Measurements from ENCODE around the gene FHOD1.

The FHOD1 gene

DNA sequence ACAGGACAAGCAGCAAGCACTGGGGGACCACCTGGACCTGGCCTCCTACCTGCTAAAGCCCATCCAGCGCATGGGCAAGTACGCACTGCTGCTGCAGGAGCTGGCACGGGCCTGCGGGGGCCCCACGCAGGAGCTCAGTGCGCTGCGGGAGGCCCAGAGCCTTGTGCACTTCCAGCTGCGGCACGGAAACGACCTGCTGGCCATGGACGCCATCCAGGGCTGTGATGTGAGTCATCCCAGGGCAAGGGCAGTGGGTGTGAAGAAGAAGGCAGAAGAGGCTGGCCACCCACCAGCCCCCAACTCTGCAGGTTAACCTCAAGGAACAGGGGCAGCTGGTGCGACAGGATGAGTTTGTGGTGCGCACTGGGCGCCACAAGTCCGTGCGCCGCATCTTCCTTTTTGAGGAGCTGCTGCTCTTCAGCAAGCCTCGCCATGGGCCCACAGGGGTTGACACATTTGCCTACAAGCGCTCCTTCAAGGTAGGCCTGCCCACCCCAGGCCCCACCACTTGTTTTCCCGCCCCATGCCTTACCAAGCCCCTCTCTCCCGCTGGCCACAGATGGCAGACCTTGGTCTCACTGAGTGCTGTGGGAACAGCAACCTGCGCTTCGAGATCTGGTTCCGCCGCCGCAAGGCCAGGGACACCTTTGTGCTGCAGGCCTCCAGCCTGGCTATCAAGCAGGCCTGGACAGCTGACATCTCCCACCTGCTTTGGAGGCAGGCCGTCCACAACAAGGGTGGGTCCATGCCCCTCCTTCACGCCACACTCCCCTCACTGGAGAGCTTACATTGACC is 39.4 kb upstream of the FHOD1 start:
- TF ChIP-seq, protein P1, sequence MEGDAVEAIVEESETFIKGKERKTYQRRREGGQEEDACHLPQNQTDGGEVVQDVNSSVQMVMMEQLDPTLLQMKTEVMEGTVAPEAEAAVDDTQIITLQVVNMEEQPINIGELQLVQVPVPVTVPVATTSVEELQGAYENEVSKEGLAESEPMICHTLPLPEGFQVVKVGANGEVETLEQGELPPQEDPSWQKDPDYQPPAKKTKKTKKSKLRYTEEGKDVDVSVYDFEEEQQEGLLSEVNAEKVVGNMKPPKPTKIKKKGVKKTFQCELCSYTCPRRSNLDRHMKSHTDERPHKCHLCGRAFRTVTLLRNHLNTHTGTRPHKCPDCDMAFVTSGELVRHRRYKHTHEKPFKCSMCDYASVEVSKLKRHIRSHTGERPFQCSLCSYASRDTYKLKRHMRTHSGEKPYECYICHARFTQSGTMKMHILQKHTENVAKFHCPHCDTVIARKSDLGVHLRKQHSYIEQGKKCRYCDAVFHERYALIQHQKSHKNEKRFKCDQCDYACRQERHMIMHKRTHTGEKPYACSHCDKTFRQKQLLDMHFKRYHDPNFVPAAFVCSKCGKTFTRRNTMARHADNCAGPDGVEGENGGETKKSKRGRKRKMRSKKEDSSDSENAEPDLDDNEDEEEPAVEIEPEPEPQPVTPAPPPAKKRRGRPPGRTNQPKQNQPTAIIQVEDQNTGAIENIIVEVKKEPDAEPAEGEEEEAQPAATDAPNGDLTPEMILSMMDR (IDR thresholded peaks at IDR 0.05; ENCODE audit: control extremely low read depth, extremely low read depth, low read depth, missing control alignments): no peak
- ChIA-PET POLR2A (interaction anchor here (0.8 kb wide), 1 partner anchor 21 kb away, joined by 3 read pairs; no protein-coding TSS in a partner anchor), CTCF (interaction anchor here (1.0 to 3.1 kb wide), 6 partner anchors 8 to 333 kb away, joined by 3 to 8 read pairs (median 4); no protein-coding TSS in a partner anchor)
- DNase-seq (ENCODE audit: extremely low spot score): no peak

DNA sequence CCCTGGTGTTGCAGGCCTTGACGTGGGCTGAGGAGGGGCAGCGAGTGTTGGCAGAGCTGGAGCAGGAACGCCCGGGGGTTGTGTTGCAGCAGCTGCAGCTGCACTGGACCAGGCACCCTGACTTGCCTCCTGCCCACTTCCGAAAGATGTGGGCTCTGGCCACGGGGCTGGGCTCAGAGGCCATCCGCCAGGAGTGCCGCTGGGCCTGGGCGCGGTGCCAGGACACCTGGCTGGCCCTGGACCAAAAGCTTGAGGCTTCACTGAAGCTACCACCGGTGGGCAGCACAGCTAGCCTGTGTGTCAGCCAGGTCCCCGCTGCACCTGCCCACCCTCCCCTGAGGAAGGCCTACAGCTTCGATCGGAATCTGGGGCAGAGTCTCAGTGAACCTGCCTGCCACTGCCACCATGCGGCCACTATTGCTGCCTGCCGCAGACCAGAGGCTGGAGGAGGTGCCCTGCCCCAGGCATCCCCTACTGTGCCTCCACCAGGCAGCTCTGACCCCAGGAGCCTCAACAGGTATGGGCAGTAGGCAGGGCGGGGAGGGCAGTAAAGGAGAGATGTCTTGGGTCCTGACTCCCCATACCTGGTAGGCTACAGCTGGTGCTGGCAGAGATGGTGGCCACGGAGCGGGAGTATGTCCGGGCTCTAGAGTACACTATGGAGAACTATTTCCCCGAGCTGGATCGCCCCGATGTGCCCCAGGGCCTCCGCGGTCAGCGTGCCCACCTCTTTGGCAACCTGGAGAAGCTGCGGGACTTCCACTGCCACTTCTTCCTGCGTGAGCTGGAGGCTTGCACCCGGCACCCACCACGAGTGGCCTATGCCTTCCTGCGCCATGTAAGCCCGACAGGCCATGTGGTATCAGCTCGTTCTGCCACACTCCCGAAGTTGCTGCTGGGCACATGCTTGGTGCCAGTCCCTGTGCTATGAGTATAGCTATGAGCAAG is 37.7 kb upstream of the FHOD1 start:
- ChIA-PET CTCF (interaction anchor here (1.0 to 3.1 kb wide), 7 partner anchors 14 to 181 kb away, joined by 3 to 8 read pairs (median 3); no protein-coding TSS in a partner anchor), POLR2A (no interaction called here)
- DNase-seq (ENCODE audit: extremely low spot score): no peak
- TF ChIP-seq, protein P1 (IDR thresholded peaks at IDR 0.05; ENCODE audit: control extremely low read depth, extremely low read depth, low read depth, missing control alignments): no peak

DNA sequence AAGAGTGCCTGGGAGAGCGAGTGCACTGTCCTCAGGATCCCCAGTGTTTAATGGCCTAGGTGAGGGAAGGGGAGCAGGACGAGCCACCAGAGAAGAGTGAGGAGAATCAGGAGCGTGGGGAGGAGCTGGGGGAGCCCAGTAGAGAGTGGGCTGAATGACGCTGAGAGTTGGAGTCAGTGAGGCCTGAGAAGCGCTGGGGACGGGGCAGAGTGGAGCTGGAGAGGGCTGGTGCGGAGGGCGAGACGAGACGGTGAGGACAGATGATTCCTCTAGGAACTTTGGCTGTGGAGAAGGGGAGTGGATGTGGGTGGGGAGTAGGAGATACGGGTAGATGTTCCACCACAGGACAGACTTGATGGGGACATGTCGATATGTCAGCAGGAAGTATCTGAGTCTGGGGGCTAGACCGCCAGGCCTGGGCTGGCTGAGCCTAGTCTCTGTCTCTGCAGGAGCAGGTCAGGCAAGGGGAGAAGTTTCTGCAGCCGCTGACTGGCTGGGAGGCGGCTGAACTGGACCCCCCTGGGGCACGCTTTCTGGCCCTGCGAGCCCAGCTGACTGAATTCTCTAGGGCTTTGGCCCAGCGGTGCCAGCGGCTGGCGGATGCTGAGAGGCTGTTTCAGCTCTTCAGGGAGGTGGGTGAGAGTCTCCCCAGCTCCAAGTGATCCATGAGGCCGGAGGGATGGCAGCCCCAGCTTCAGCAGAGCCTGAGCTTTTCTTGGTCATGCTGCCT is 36.7 kb upstream of the FHOD1 start:
- POLR2A ChIA-PET: no interaction called here
- no peak for DNase-seq (ENCODE audit: extremely low spot score)
- CTCF ChIA-PET: interaction anchor here (1.0 to 3.1 kb wide), 8 partner anchors 15 to 237 kb away, joined by 3 to 8 read pairs (median 3); partner anchors contain the start of genes KCTD19 and LRRC36
- TF ChIP-seq, protein P1 (IDR thresholded peaks at IDR 0.05; ENCODE audit: control extremely low read depth, extremely low read depth, low read depth, missing control alignments): no peak

DNA sequence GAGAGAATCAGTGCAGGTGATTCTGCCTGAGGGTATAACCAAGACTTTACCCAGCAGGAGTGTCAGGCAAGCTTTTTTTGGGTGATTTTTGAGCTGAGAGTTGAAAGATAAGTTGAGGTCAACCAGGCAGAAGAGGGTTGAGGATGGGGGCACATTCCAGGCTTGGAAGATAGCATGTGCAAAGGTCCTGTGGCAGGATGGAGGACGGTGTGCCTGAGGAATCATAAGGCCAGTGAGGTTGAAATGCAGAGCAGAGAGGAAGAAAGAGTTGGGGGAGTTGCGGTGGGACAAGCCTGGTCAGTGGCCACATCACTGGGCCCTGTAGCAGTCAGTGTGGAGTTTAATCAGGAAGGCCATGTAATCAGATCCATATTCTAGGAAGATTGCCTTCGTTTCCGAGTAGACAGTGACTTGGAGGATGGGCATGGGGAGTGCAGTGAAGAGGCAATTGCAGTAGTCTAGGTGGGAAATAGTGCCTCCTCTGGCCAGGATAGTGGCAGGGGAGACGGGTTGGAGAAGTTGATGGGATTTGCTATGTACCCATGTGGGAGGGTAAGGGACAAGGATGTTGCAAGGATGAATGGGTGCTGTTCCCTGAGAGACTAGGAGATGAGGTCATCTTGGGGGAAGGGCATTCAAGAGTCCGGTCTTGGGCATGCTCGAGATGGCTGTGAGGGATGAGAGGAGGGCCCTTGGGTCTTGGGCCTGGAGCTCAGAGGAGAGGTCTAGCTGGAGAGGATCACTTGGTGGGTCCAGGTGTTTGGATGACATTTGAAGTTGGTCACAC is 36.0 kb upstream of the FHOD1 start:
- DNase-seq (ENCODE audit: extremely low spot score): no peak
- ChIA-PET POLR2A (no interaction called here), CTCF (interaction anchor here (1.0 to 3.1 kb wide), 8 partner anchors 22 to 238 kb away, joined by 3 to 8 read pairs (median 4); partner anchors contain the start of genes KCTD19 and LRRC36)

DNA sequence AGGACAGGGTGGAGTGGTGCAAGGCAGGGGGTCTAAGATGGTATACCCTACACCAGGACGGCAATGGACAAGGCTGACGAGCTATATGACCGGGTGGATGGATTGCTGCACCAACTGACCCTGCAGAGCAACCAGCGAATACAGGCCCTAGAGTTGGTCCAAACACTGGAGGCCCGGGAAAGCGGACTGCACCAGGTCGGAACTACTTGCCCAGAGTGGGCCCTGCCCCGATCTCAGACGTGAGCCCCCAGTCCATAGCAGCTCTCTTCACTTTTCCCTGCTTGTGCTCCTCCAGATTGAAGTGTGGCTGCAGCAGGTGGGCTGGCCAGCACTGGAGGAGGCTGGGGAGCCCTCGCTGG is 35.1 kb upstream of the FHOD1 start:
- CTCF ChIA-PET: interaction anchor here (1.0 to 3.1 kb wide), 9 partner anchors 7 to 134 kb away, joined by 3 to 11 read pairs (median 5); partner anchors contain the start of genes KCTD19 and LRRC36
- TF ChIP-seq, protein P1 (IDR thresholded peaks at IDR 0.05; ENCODE audit: control extremely low read depth, extremely low read depth, low read depth, missing control alignments): no peak
- POLR2A ChIA-PET: no interaction called here

More for the DNA sequence above, 36.0 kb upstream of the FHOD1 start:
- TF ChIP-seq, protein P1 (IDR thresholded peaks at IDR 0.05; ENCODE audit: control extremely low read depth, extremely low read depth, low read depth, missing control alignments): no peak

More for the DNA sequence above, 35.1 kb upstream of the FHOD1 start:
- no peak for DNase-seq (ENCODE audit: extremely low spot score)
